ENCODE data around the gene PAPPA.

Gene PAPPA

DNA sequence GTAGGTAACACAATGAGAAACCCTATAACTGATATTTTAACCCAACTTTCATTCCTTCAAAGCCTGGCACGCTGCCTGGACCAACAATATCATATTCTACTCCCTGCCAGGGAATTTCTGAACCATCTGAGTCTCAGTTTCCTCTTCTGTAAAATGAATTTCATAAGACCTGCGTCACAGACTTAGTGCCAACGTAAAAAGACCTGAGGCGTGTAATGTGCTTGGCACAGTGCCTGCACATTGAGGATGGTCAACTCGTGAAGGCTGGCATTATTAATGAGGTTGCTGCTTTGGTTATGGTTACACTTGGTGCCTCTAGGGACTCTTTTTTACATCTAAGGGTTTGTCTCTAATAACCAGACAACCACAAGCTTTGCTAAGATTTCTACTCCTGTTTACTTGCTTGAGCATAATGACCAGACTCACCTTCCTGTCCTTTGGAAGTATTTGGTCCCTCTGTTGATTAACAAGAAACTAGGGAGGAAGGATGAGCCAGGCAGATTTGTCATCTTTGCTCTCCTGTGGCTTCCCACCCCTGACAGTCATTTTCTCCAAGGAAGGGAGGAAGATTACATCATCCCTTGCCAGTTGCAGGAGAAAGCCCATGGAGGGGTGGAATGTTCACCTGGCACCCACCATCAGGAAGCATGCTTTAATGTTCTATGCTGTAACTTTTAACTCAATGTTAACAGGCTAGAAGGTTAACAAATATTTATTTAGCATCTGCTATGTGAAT is 79.0 kb downstream of the PAPPA start:
- POLR2A ChIA-PET, result no interaction called here
- CTCF ChIA-PET, result no interaction called here
- DNase-seq (ENCODE audit: extremely low spot score), result no peak
- no peak for TF ChIP-seq CTCF (IDR thresholded peaks at IDR 0.05; ENCODE audit: control extremely low read depth, extremely low read depth, low read depth, missing control alignments)

DNA sequence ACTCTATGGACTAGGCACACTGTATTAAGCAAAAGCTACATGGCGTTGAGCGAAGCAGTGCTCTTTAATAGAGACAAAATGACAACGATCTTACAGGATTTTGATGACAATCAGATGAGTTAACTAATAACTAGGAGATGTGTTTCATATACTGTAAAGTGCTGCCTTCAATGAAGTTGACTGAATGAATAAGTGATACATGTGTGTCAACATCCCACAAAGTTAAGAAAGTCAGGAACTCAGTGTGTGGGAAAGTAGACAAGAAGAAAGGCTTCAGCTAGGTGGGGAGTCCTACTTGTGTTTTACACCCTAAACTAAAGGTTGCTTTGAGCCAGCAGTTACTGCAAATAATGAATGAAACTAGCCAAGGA is 79.6 kb downstream of the PAPPA start:
- CTCF ChIA-PET, result no interaction called here
- no peak for DNase-seq (ENCODE audit: extremely low spot score)
- POLR2A ChIA-PET, result no interaction called here
- TF ChIP-seq CTCF (IDR thresholded peaks at IDR 0.05; ENCODE audit: control extremely low read depth, extremely low read depth, low read depth, missing control alignments), result no peak

DNA sequence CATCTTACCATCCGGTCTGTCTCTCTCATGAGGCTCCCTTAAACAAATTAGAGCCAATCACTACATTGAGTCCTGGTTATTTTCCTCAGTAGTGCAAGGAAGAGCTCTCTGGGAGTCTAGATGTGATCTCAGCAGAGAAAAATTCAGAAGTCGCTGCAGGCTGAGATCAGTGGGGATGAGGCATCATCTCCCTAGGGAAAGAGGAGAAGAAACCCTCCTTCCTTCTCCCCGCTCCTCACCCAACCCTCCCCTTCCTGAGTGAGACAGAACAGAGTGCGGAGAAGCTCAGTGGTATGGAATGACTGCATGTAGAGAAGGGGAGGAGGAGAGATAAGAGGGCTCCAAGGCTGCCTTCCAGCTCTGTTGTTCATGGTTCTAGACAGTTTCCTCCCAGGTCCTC is 80.5 kb downstream of the PAPPA start:
- DNase-seq (ENCODE audit: extremely low spot score), result no peak
- no peak for TF ChIP-seq CTCF (IDR thresholded peaks at IDR 0.05; ENCODE audit: control extremely low read depth, extremely low read depth, low read depth, missing control alignments)
- ChIA-PET POLR2A (no interaction called here), CTCF (no interaction called here)

DNA sequence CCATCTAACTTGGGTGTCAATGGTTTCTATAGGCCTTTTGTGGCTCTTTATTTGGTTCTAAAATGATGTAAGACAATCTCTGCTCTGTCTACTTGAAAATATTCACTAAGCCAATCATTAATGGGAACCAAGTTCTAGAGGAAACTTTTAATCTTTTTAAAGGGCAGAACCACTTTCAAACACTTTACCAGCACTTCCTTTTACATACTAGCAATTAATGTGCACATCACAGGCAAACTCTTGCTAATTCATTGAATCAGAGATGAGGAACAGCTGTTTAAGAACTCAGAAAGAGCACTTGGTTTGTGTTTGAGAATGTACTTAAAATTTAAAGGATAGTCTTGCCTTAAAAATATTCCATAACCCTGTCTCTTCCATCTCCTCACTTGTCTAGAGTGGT is 83.4 kb downstream of the PAPPA start:
- DNase-seq (ENCODE audit: extremely low spot score), result no peak
- CTCF ChIA-PET, result no interaction called here
- TF ChIP-seq CTCF (IDR thresholded peaks at IDR 0.05; ENCODE audit: control extremely low read depth, extremely low read depth, low read depth, missing control alignments), result no peak
- POLR2A ChIA-PET, result no interaction called here

DNA sequence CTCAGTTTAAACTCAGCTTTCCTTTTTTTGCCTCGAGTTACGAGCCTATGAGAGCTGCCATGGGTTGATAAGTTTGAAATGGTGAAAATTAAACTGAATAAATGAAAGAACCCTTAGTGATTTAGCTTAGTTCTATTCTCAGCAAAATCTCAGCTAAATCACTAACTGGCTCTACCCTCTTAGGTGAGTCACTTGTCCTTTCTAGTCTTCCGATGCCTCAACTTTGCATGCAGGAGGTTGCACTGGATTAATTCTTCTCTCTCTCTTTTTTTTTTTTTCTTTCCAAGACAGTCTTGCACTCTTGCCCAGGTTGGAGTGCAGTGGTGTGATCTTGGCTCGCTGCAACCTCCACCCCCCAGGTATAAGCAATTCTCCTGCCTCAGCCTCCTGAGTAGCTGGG is 83.9 kb downstream of the PAPPA start:
- CTCF ChIA-PET, result no interaction called here
- no peak for DNase-seq (ENCODE audit: extremely low spot score)
- TF ChIP-seq CTCF (IDR thresholded peaks at IDR 0.05; ENCODE audit: control extremely low read depth, extremely low read depth, low read depth, missing control alignments), result no peak
- POLR2A ChIA-PET, result no interaction called here

- ChIA-PET CTCF (no interaction called here), POLR2A (no interaction called here)
- no peak for TF ChIP-seq CTCF (IDR thresholded peaks at IDR 0.05; ENCODE audit: control extremely low read depth, extremely low read depth, low read depth, missing control alignments)
- no peak for DNase-seq (ENCODE audit: extremely low spot score)
Observed at GRCh38 chr9:116238225-116238624, 84.6 kb downstream of the PAPPA start.

Data from GM10248 (cell line).